ENCODE results near the gene TSEN54. TPM values are rescaled to one million over a fixed set of nuclear protein-coding genes. Genes with fewer than 3 reads are reported as not detected.

TSEN54 gene
- polyA plus RNA-seq, 1 experiment: 17.9 TPM

GRCh38 chr17:75473246-75473645 lies 43.1 kb upstream of the TSEN54 start:
- ChIA-PET CTCF (interaction anchor here (1.5 kb wide), 1 partner anchor 14 kb away, joined by 3 read pairs; no protein-coding TSS in a partner anchor), POLR2A (no interaction called here)
- DNase-seq (ENCODE audit: low read depth): no peak
- no peaks in the 10 kb centered on the region for H3K27me3 ChIP-seq (ENCODE audit: control insufficient read depth, insufficient read depth, low read length)
- TF ChIP-seq CTCF (IDR thresholded peaks at IDR 0.05; ENCODE audit: insufficient read depth, low read depth, low read length): no peak
- H3K4me3 ChIP-seq (ENCODE audit: low read depth, low read length): no peak overlapping the region
- H3K36me3 ChIP-seq (ENCODE audit: control insufficient read depth, insufficient read depth, low read length): peaks cover 12% of the 10 kb centered on the region

DNA sequence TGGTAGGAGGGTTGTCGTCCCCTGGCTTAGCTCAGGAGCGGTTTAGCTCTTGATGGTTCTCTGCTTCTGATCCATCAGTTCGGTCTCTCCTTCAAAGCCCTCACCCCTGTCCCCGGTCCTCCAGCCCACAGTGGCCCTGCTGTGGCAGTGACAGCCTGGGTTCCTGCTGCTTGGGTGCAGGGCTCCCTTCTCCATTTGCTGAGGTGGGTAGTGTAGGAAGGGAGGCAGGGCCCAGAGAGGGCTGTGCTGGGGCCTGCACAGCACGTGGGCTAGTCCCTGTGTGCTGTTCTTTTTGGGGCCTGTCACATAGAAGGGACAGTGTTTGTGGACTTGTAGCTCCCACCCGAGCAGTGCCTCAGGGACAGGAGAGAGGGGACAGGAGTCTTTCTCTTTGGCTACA lies 41.6 kb upstream of the TSEN54 start:
- Histone ChIP-seq H3K4me3 (ENCODE audit: low read depth, low read length) (no peak overlapping the region), H3K36me3 (ENCODE audit: control insufficient read depth, insufficient read depth, low read length) (peaks cover 12% of the 10 kb centered on the region), H3K27me3 (ENCODE audit: control insufficient read depth, insufficient read depth, low read length) (no peaks in the 10 kb centered on the region)
- DNase-seq (ENCODE audit: low read depth): no peak
- TF ChIP-seq CTCF (IDR thresholded peaks at IDR 0.05; ENCODE audit: insufficient read depth, low read depth, low read length): no peak
- ChIA-PET POLR2A (no interaction called here), CTCF (interaction anchor here (1.5 to 1.8 kb wide), 2 partner anchors 11 to 12 kb away, joined by 3 to 8 read pairs; no protein-coding TSS in a partner anchor)

DNA sequence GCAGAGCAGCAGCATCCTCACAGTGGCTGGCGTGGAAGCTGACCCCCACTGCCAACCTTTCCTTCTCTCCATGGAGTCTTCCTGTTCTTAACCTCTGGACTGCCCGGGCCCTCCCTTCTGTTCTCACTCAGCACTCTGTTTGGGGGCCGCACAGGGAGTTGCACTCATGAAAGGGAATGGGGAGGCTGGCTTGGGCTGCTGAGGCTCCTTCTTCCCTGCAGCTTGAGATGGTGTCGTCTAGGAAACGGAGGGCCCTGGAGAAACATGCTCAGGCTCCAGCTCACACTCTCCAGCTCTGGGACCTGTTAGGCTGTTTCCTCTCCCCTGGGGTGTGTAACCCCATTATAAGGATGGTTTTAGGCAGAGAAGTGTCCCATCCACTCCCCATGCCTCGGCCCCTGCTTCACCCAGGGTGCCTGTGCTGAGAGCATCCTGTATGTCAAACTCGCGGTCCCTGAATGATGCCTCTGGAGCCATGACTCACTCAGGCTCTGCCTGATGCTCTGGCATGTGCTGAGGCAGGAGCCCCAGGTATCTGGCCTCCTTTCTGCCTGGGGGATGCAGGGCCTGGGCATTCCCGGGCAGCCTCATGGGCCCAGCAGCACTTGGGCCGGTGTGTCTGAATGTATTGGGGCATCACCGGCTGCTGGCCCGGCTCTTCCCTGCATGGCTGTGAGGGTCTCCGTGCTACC lies 41.0 kb upstream of the TSEN54 start:
- POLR2A ChIA-PET: no interaction called here
- Histone ChIP-seq H3K27me3 (ENCODE audit: control insufficient read depth, insufficient read depth, low read length) (no peaks in the 10 kb centered on the region), H3K36me3 (ENCODE audit: control insufficient read depth, insufficient read depth, low read length) (peaks cover 12% of the 10 kb centered on the region), H3K4me3 (ENCODE audit: low read depth, low read length) (no peak overlapping the region)
- no peak for TF ChIP-seq CTCF (IDR thresholded peaks at IDR 0.05; ENCODE audit: insufficient read depth, low read depth, low read length)
- DNase-seq (ENCODE audit: low read depth): no peak
- CTCF ChIA-PET: interaction anchor here (0.6 to 1.8 kb wide), 2 partner anchors 11 to 50 kb away, joined by 5 to 8 read pairs; no protein-coding TSS in a partner anchor

DNA sequence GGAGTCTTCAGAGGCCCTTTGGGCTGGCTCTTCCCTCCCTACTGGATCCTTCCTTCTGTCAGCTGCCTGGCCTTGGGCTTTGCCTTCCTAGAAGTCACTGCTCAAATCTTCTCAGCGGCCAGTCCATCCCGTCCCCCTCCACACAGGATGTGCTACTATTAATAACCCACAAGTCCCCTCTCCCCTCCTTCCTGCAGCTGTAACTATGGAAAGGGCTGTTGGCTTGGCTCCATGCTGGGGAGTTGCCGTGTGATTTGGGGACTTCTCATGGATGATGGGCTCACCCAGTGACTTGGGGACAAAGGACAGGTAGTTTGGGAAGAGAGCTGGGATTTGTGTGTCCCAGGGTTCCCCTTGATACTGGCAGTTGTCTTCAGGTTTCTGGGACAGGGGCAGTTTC lies 40.5 kb upstream of the TSEN54 start:
- CTCF ChIA-PET: interaction anchor here (0.6 kb wide), 1 partner anchor 51 kb away, joined by 5 read pairs; no protein-coding TSS in a partner anchor
- Histone ChIP-seq H3K27me3 (ENCODE audit: control insufficient read depth, insufficient read depth, low read length) (no peaks in the 10 kb centered on the region), H3K4me3 (ENCODE audit: low read depth, low read length) (no peak overlapping the region), H3K36me3 (ENCODE audit: control insufficient read depth, insufficient read depth, low read length) (peaks cover 12% of the 10 kb centered on the region)
- no peak for DNase-seq (ENCODE audit: low read depth)
- POLR2A ChIA-PET: no interaction called here
- TF ChIP-seq CTCF (IDR thresholded peaks at IDR 0.05; ENCODE audit: insufficient read depth, low read depth, low read length): no peak

DNA sequence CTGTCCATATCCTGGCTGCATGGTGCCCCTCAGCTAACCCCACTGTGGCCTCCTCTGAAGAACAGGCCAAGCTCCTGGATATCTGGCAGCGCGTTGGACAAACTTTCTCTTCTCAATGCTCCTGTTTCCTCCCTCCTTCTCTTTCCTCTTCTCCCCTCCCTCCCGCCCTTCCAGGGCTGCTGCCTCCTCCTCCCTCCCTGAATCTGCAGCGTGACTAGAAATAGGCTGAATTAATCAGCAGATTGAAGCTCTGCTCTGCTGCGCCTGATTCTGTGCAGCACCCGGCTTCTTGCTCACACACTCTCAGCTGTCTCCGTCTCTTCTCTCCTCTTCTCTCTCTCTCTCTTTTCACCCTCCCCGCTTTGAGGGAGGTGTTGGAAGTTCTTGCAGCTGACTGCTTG lies 40.1 kb upstream of the TSEN54 start:
- H3K4me3 ChIP-seq (ENCODE audit: low read depth, low read length): no peak overlapping the region
- peaks cover 12% of the 10 kb centered on the region for H3K36me3 ChIP-seq (ENCODE audit: control insufficient read depth, insufficient read depth, low read length)
- ChIA-PET CTCF (interaction anchor here (1.3 kb wide), 1 partner anchor 40 kb away, joined by 4 read pairs; the partner anchor contains the start of gene TSEN54), POLR2A (interaction anchor here (0.6 to 1.0 kb wide), 2 partner anchors 46 to 167 kb away, joined by 7 to 30 read pairs; no protein-coding TSS in a partner anchor)
- DNase-seq (ENCODE audit: low read depth): no peak
- H3K27me3 ChIP-seq (ENCODE audit: control insufficient read depth, insufficient read depth, low read length): no peaks in the 10 kb centered on the region
- no peak for TF ChIP-seq CTCF (IDR thresholded peaks at IDR 0.05; ENCODE audit: insufficient read depth, low read depth, low read length)
